Breast epithelium (tissue), 4 donors: Measurements from ENCODE around the gene EVI2A. TPM values are rescaled to one million over a fixed set of nuclear protein-coding genes. Genes with fewer than 3 reads are reported as not detected.

Experiments
- DNase-seq, 2 donors: peaks; one replicate each; pipeline ENCODE4 v3.0.0-alpha.2; 2019; ENCODE audit warnings: low spot score in 2 of 2
- H3K27ac ChIP-seq, 2 donors: fragments of 200-600 bp; sonication (generic) in 1 of 2; one replicate each; pipeline ENCODE4 v1.5.1; 2016 to 2019; ENCODE audit warnings: mild to moderate bottlenecking in 1 of 2
- H3K27me3 ChIP-seq, 2 donors: fragments of 200-600 bp; sonication (generic) in 1 of 2; one replicate each; pipeline versions ENCODE4 v1.5.1 to v1.6.0; 2017 to 2019; ENCODE audit warnings: control low read depth in 1 of 2, mild to moderate bottlenecking in 1 of 2
- H3K36me3 ChIP-seq: fragments of 200-600 bp; one replicate; pipeline ENCODE4 v1.5.1; 2019
- H3K4me1 ChIP-seq, 2 donors: fragments of 200-600 bp; sonication (generic); one replicate each; pipeline ENCODE4 v1.5.1; 2016 to 2019; ENCODE audit warnings: control low read depth in 1 of 2
- H3K4me3 ChIP-seq, 3 donors: fragments of 200-600 bp; sonication (generic); 1 replicate in 2 of 3; 2 replicates in 1 of 3; pipeline ENCODE4 v1.5.1; 2016 to 2019; ENCODE audit warnings: mild to moderate bottlenecking in 3 of 3, moderate library complexity in 2 of 3
- H3K9me3 ChIP-seq, 2 donors: fragments of 200-600 bp; sonication (generic) in 1 of 2; one replicate each; pipeline ENCODE4 v1.5.1; 2016 to 2019; ENCODE audit warnings: control low read depth in 1 of 2
- POLR2A ChIP-seq: fragments of 450-650 bp; IDR thresholded peaks from one replicate; pipeline ENCODE4 v1.6.1; 2016; ENCODE audit warnings: antibody characterized with exemption, mild to moderate bottlenecking, moderate library complexity
- POLR2AphosphoS5 ChIP-seq, 3 donors: sonication (generic); formaldehyde crosslinking; IDR thresholded peaks; one replicate each; pipeline ENCODE4 v1.6.1; 2017; ENCODE audit warnings: antibody characterized with exemption in 3 of 3
- intact Hi-C: fragments of 100-400 bp; cut with DNase I; formaldehyde crosslinking; loops from one replicate; pipeline ENCODE4 v1.15.1; 2023; ENCODE audit warnings: low total_unique reads
- total RNA-seq, 3 donors: library from RNA; depleted of rRNA; stranded (reverse); fragments of >200 nt; gene quantifications; one replicate each; pipeline ENCODE4 v1.1.0, GENCODE V29; 2016
- TF ChIP-seq, protein P1 (sequence below), 3 donors: fragments of 450-650 bp; IDR thresholded peaks; one replicate each; pipeline ENCODE4 v1.5.1; 2016 to 2017; ENCODE audit warnings: antibody characterized with exemption in 3 of 3, mild to moderate bottlenecking in 3 of 3, moderate library complexity in 3 of 3

EVI2A gene
- total RNA-seq, 3 donors from 2014 or later = 4.3 to 34.2 (median 8.8) TPM

DNA sequence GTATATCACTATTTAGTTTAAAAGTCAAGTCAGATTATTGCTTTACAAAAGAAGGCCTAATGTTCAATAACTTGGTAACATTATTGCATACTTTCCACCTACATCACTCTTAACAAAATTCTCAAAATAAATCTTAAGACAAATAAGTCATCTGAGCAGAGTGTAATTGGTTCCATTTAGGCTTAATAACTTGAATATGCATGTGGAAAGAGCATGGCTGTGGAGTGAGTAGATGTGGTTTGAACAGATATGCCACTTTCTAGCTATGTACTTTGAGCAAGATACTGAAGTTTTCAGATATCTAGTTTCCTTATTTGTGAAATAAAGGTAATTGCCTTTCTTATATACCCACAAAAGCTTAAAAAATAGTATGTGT is 6.7 kb upstream of the EVI2A start:
- H3K9me3 ChIP-seq = no peaks in the 10 kb centered on the region
- H3K4me3 ChIP-seq = no peak overlapping the region
- DNase-seq = no peak
- TF ChIP-seq POLR2A (no peak), POLR2AphosphoS5 (IDR thresholded peaks at IDR 0.05) (no peak)
- TF ChIP-seq, protein P1, sequence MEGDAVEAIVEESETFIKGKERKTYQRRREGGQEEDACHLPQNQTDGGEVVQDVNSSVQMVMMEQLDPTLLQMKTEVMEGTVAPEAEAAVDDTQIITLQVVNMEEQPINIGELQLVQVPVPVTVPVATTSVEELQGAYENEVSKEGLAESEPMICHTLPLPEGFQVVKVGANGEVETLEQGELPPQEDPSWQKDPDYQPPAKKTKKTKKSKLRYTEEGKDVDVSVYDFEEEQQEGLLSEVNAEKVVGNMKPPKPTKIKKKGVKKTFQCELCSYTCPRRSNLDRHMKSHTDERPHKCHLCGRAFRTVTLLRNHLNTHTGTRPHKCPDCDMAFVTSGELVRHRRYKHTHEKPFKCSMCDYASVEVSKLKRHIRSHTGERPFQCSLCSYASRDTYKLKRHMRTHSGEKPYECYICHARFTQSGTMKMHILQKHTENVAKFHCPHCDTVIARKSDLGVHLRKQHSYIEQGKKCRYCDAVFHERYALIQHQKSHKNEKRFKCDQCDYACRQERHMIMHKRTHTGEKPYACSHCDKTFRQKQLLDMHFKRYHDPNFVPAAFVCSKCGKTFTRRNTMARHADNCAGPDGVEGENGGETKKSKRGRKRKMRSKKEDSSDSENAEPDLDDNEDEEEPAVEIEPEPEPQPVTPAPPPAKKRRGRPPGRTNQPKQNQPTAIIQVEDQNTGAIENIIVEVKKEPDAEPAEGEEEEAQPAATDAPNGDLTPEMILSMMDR (IDR thresholded peaks at IDR 0.05) = no peak
- H3K27me3 ChIP-seq = no peaks in the 10 kb centered on the region
- H3K36me3 ChIP-seq = no peaks in the 10 kb centered on the region
- intact Hi-C loops = no loop called here
- no peak overlapping the region for H3K27ac ChIP-seq
- H3K4me1 ChIP-seq = no peaks in the 10 kb centered on the region

DNA sequence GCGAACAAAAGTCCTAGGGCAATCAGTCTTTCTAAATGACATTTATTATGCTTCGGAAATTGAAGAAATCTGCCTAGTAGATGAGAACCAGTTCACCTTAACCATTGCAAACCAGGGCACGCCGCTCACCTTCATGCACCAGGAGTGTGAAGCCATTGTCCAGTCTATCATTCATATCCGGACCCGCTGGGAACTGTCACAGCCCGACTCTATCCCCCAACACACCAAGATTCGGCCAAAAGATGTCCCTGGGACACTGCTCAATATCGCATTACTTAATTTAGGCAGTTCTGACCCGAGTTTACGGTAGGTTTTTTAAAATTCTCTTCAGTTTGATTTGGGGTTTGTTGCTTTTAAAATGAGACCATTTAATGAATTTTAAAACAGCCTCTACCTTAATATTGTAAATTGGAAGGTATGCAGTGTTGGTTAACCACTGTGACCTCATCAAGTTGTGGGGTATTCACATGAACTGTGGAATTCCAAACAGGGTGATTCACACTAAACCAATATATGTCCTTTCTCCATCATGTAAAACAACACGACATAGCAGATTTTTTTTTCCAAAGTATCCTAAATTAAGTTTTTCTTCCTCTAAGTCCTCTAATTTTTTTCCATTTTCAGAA is 6.2 kb upstream of the EVI2A start:
- Histone ChIP-seq H3K4me3 (no peak overlapping the region), H3K36me3 (no peaks in the 10 kb centered on the region), H3K4me1 (no peaks in the 10 kb centered on the region), H3K27ac (no peak overlapping the region), H3K9me3 (no peaks in the 10 kb centered on the region), H3K27me3 (no peaks in the 10 kb centered on the region)
- intact Hi-C loops = no loop called here
- DNase-seq = no peak
- TF ChIP-seq, protein P1 (IDR thresholded peaks at IDR 0.05) = no peak
- TF ChIP-seq POLR2A (no peak), POLR2AphosphoS5 (IDR thresholded peaks at IDR 0.05) (no peak)

DNA sequence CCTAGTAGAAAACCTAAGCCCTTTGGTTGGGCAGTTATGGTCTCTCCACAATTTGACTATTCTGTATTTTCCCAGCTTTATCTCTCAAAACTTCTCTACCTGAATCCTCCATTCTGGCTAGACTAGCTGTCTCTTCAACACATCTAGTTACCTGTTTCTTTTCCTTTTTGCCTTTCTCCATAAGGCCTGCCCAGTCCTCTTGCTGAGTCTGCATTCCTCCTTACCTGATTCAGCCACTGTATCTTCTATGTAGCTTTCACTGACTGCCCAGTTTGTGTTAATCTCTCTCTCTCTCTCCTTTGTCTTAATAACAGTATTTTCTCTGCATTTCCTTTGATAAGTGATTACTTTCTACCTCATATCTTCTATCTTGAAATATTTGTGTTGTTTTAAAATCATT is 2.1 kb upstream of the EVI2A start:
- H3K27me3 ChIP-seq = no peaks in the 10 kb centered on the region
- H3K4me1 ChIP-seq = no peaks in the 10 kb centered on the region
- no peak overlapping the region for H3K4me3 ChIP-seq
- intact Hi-C loops = no loop called here
- no peak for DNase-seq
- no peak for TF ChIP-seq POLR2AphosphoS5 (IDR thresholded peaks at IDR 0.05)
- no peak for TF ChIP-seq POLR2A
- TF ChIP-seq, protein P1 (IDR thresholded peaks at IDR 0.05) = no peak
- H3K36me3 ChIP-seq = no peaks in the 10 kb centered on the region
- no peak overlapping the region for H3K27ac ChIP-seq
- H3K9me3 ChIP-seq = no peaks in the 10 kb centered on the region

DNA sequence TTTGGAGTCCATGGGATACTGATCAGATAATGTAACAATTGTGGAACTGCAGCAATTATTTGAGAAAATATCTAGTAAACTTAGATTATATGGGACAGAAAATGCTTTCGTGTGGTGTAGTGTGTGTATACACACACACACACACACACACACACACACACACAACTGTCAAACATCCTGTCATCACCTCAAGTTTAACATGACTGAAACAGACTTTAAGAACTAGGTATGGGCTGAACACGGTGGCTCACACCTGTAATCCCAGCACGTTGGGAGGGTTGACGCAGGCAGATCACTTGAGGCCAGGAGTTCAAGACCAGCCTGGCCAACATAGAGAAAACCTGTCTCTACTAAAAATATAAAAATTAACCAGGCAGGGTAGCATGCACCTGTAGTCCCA is 544 bp upstream of the EVI2A start:
- Histone ChIP-seq H3K9me3 (no peaks in the 10 kb centered on the region), H3K27ac (no peak overlapping the region), H3K4me3 (no peak overlapping the region), H3K27me3 (no peaks in the 10 kb centered on the region), H3K4me1 (peaks cover 0 to 4% of the 10 kb centered on the region in 2 donors), H3K36me3 (no peaks in the 10 kb centered on the region)
- no peak for DNase-seq
- intact Hi-C loops = no loop called here
- TF ChIP-seq, protein P1 (IDR thresholded peaks at IDR 0.05) = no peak
- TF ChIP-seq POLR2A (no peak), POLR2AphosphoS5 (IDR thresholded peaks at IDR 0.05) (no peak)

DNA sequence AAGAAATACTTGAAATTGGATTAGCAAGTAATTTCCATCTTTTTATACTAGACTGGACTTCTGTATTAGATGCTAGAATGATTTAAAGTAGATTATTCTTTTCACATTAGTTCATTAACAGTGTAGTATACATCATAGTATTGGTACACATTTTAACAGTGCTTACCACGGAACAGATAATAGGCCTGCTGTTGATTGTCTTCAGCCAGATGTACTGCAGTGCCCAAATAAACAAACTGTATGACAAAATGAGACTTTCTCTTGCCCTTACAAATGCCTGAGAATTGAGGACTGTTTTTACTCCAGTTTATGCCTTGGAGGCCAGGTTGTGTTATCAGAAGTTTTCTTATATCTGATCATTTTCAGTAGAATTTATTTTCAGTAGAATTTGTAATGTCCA is 631 bp downstream of the EVI2A start:
- intact Hi-C loops = no loop called here
- TF ChIP-seq, protein P1 (IDR thresholded peaks at IDR 0.05) = no peak
- no peak for TF ChIP-seq POLR2A
- TF ChIP-seq POLR2AphosphoS5 (IDR thresholded peaks at IDR 0.05) = no peak
- H3K4me3 ChIP-seq = peak overlapping the region; percentile 1 to 34 (median 14)

More for the DNA sequence above, 631 bp downstream of the EVI2A start:
- no peak for DNase-seq
- no peaks in the 10 kb centered on the region for H3K9me3 ChIP-seq
- no peak overlapping the region for H3K27ac ChIP-seq
- H3K36me3 ChIP-seq = no peaks in the 10 kb centered on the region
- H3K27me3 ChIP-seq = no peaks in the 10 kb centered on the region
- peaks cover 0 to 4% of the 10 kb centered on the region in 2 donors for H3K4me1 ChIP-seq
